Smooth muscle cell (in vitro differentiated cells): ENCODE results near the gene NBAS. TPM values are rescaled to one million over a fixed set of nuclear protein-coding genes. Genes with fewer than 3 reads are reported as not detected.

Experiments
- DNase-seq: peaks from one replicate; lab custom pipeline; 2025; ENCODE audit not compliant: unreplicated experiment; lab: John Stamatoyannopoulos, UW
- H2AFZ ChIP-seq: fragments of 200-600 bp; sonication (generic); 2 replicates; pipeline ENCODE4 v1.6.0; 2016; ENCODE audit warnings: antibody characterized with exemption, low read depth, mild to moderate bottlenecking
- H3F3A ChIP-seq: fragments of 200-600 bp; sonication (generic); 2 replicates; pipeline ENCODE4 v1.6.0; 2017; ENCODE audit warnings: antibody characterized with exemption, low read depth
- H3K27ac ChIP-seq: fragments of 200-600 bp; sonication (generic); 2 replicates; pipeline ENCODE4 v1.5.1; 2016; ENCODE audit warnings: low read depth, mild to moderate bottlenecking
- H3K27me3 ChIP-seq: fragments of 200-600 bp; sonication (generic); 2 replicates; pipeline ENCODE4 v1.6.1; 2016; ENCODE audit warnings: low read depth, mild to moderate bottlenecking
- H3K36me3 ChIP-seq: fragments of 200-600 bp; sonication (generic); 2 replicates; pipeline ENCODE4 v1.5.1; 2016; ENCODE audit warnings: low read depth
- H3K4me1 ChIP-seq: fragments of 200-600 bp; sonication (generic); 2 replicates; pipeline ENCODE4 v1.5.1; 2016; ENCODE audit warnings: low read depth
- H3K4me2 ChIP-seq: fragments of 200-600 bp; sonication (generic); 2 replicates; pipeline ENCODE4 v1.6.0; 2016; ENCODE audit warnings: mild to moderate bottlenecking
- H3K4me3 ChIP-seq: fragments of 200-600 bp; sonication (generic); 2 replicates; pipeline ENCODE4 v1.5.1; 2016; ENCODE audit warnings: mild to moderate bottlenecking
- H3K79me2 ChIP-seq: fragments of 200-600 bp; sonication (generic); 2 replicates; pipeline ENCODE4 v1.6.0; 2016; ENCODE audit warnings: low read depth, mild to moderate bottlenecking
- H3K9ac ChIP-seq: fragments of 200-600 bp; sonication (generic); 2 replicates; pipeline ENCODE4 v1.6.0; 2016; ENCODE audit warnings: low read depth
- H3K9me3 ChIP-seq: fragments of 200-600 bp; sonication (generic); replicated peaks from 2 replicates; pipeline ENCODE4 v1.5.1; 2016; ENCODE audit warnings: low read depth
- H4K20me1 ChIP-seq: fragments of 200-600 bp; sonication (generic); 2 replicates; pipeline ENCODE4 v1.6.0; 2016; ENCODE audit warnings: low read depth
- CTCF ChIP-seq: fragments of 200-600 bp; sonication (generic); IDR thresholded peaks from 2 replicates; pipeline ENCODE4 v1.5.1; 2017; ENCODE audit warnings: borderline replicate concordance, mild to moderate bottlenecking, antibody characterized with exemption; ENCODE audit not compliant: insufficient read depth, poor library complexity, severe bottlenecking
- WGBS: methylation state at CpG from one replicate; pipeline ENCODE4 v1.1.7; 2016; ENCODE audit warnings: low lambda C conversion rate; 5-methylcytosine and 5-hydroxymethylcytosine counted together
- polyA plus RNA-seq: library from polyadenylated mRNA; unstranded; fragments of >200 nt; fragmentation: Nextera tagmentation; extraction: Ambion mirVana; gene quantifications from 2 replicates; pipeline ENCODE4 v1.2.1, GENCODE V29; 2016
- total RNA-seq: library from RNA; depleted of rRNA; stranded (reverse); fragments of >200 nt; gene quantifications from 2 replicates; pipeline ENCODE4 v1.2.3, GENCODE V29; 2014

Gene NBAS
- total and polyA plus RNA-seq, 2 experiments from 2014 or later: 31.2 to 51.1 TPM

GRCh38 chr2:15593327-15593705, 32.2 kb upstream of the NBAS start:
- peaks cover 36% of the 10 kb centered on the region for H3K79me2 ChIP-seq
- no peak for TF ChIP-seq CTCF
- DNase-seq: no peak
- H3K4me1 ChIP-seq: peaks cover 17% of the 10 kb centered on the region
- H3K9ac ChIP-seq: no peak overlapping the region
- H3K9me3 ChIP-seq: no peaks in the 10 kb centered on the region
- H3K36me3 ChIP-seq: peaks cover 22% of the 10 kb centered on the region
- no peak overlapping the region for H2AFZ ChIP-seq
- H3K27ac ChIP-seq: no peak overlapping the region
- WGBS: 94% methylated on average over 3 of the region's 3 CpGs
- H3K4me3 ChIP-seq: peak overlapping the region; percentile 93
- peak overlapping the region; percentile 97 for H3K4me2 ChIP-seq
- peaks cover 40% of the 10 kb centered on the region for H4K20me1 ChIP-seq
- H3F3A ChIP-seq: no peaks in the 10 kb centered on the region
- no peaks in the 10 kb centered on the region for H3K27me3 ChIP-seq

GRCh38 chr2:15591692-15592463, 30.7 kb upstream of the NBAS start, which contains the start of gene DDX1:
DDX1 (plus strand) TSS chr2:15591868; CDS start chr2:15591934, 66 bp downstream.
- 1% methylated on average over 63 of the region's 68 CpGs for WGBS
- H3K79me2 ChIP-seq: peaks cover 36% of the 10 kb centered on the region

GRCh38 chr2:15591373-15591691, 30.2 kb upstream of the NBAS start:
- H3K27me3 ChIP-seq: no peaks in the 10 kb centered on the region
- H3K9me3 ChIP-seq: no peaks in the 10 kb centered on the region
- peak overlapping the region; percentile 97 for H3K4me2 ChIP-seq
- H3K9ac ChIP-seq: peak overlapping the region; percentile 86
- peaks cover 17% of the 10 kb centered on the region for H3K4me1 ChIP-seq
- peak overlapping the region; percentile 95 for H2AFZ ChIP-seq
- no peak for DNase-seq
- no peak for TF ChIP-seq CTCF
- peak overlapping the region; percentile 78 for H3K27ac ChIP-seq
- peaks cover 38% of the 10 kb centered on the region for H4K20me1 ChIP-seq
- H3K79me2 ChIP-seq: peaks cover 36% of the 10 kb centered on the region
- peaks cover 7% of the 10 kb centered on the region for H3K36me3 ChIP-seq
- H3K4me3 ChIP-seq: peak overlapping the region; percentile 93
- 29% methylated on average over 7 of the region's 7 CpGs for WGBS
- H3F3A ChIP-seq: no peaks in the 10 kb centered on the region

More at GRCh38 chr2:15591692-15592463, 30.7 kb upstream of the NBAS start, which contains the start of gene DDX1:
- peak within 1 kb of the TSS; percentile 93 for H3K4me3 ChIP-seq
- peak; percentile 68 for DNase-seq
- peak within 1 kb of the TSS; percentile 95 for H2AFZ ChIP-seq
- H3K27me3 ChIP-seq: no peaks in the 10 kb centered on the region
- TF ChIP-seq CTCF: no peak
- no peaks in the 10 kb centered on the region for H3F3A ChIP-seq
- peak within 1 kb of the TSS; percentile 86 for H3K9ac ChIP-seq
- H3K36me3 ChIP-seq: peaks cover 9% of the 10 kb centered on the region
- H3K4me2 ChIP-seq: peak within 1 kb of the TSS; percentile 97
- peak within 1 kb of the TSS; percentile 78 for H3K27ac ChIP-seq
- peaks cover 40% of the 10 kb centered on the region for H4K20me1 ChIP-seq
- no peaks in the 10 kb centered on the region for H3K9me3 ChIP-seq
- H3K4me1 ChIP-seq: peaks cover 17% of the 10 kb centered on the region
